ENCODE measurements around the gene HSPA4. TPM values are rescaled to one million over a fixed set of nuclear protein-coding genes. Genes with fewer than 3 reads are reported as not detected.

Gene HSPA4
- total and polyA plus RNA-seq, 2 donors (not counting 1 experiment from before 2014, with no cell fraction given): 18.1 to 95.0 TPM

- DNase-seq (peak; percentile 67), ATAC-seq (ENCODE audit: low read depth) (peak; percentile 32)
- Histone ChIP-seq H3K9ac (ENCODE audit: low read length) (no peak overlapping the region), H3K27ac (ENCODE audit: low read length in 2 of 2) (peak overlapping the region; percentile 42 to 93), H3K4me3 (ENCODE audit: control extremely low read depth in 1 of 5, extremely low read depth in 1 of 5, insufficient read depth in 1 of 5, low read depth in 2 of 5, low read length in 4 of 5) (no peak overlapping the region), H3K27me3 (replicated peaks in 1 of 4; ENCODE audit: control extremely low read depth in 1 of 4, control insufficient read depth in 3 of 4, insufficient read depth in 4 of 4, low read length in 3 of 4) (no peaks in the 10 kb centered on the region), H3K9me3 (ENCODE audit: control extremely low read depth in 1 of 3, control insufficient read depth in 2 of 3, insufficient read depth in 1 of 3, low read length in 2 of 3) (no peaks in the 10 kb centered on the region), H2AFZ (ENCODE audit: insufficient read depth, low read depth, low read length, poor library complexity, severe bottlenecking) (peak overlapping the region; percentile 29), H3K4me2 (replicated peaks; ENCODE audit: low read depth, low read length, poor library complexity, severe bottlenecking) (peak overlapping the region; percentile 57), H4K20me1 (ENCODE audit: control insufficient read depth, insufficient read depth, low read length, poor library complexity, severe bottlenecking) (no peaks in the 10 kb centered on the region), H3K79me2 (ENCODE audit: control insufficient read depth, insufficient read depth, low read length) (peaks cover 4% of the 10 kb centered on the region), H3K4me1 (ENCODE audit: control insufficient read depth in 2 of 2, insufficient read depth in 2 of 2, low read length in 2 of 2) (peaks cover 64 to 67% of the 10 kb centered on the region in 2 donors), H3K36me3 (replicated peaks in 1 of 2; ENCODE audit: control extremely low read depth in 1 of 2, control insufficient read depth in 1 of 2, extremely low read depth in 1 of 2, insufficient read depth in 2 of 2, low read length in 1 of 2) (peaks cover 4 to 11% of the 10 kb centered on the region in 2 experiments)
- no peaks in the 10 kb centered on the region for H3K9me3 Mint-ChIP-seq (ENCODE audit: insufficient read depth)
- peak overlapping the region; percentile 70 for H3K4me3 Mint-ChIP-seq
- POLR2A ChIA-PET: interaction anchor here (0.6 to 0.7 kb wide), 3 partner anchors 75 to 142 kb away, joined by 4 to 7 read pairs (median 5); no protein-coding TSS in a partner anchor
- H3K4me1 Mint-ChIP-seq: peaks cover 72% of the 10 kb centered on the region
- no peaks in the 10 kb centered on the region for H3K27me3 Mint-ChIP-seq
- TF ChIP-seq EZH2 (IDR thresholded peaks at IDR 0.05; ENCODE audit: borderline replicate concordance, insufficient read depth, low read depth, low read length, poor library complexity, severe bottlenecking) (no peak), CTCF (IDR thresholded peaks at IDR 0.05) (no peak)
- CTCF ChIA-PET: no interaction called here
- peak overlapping the region; percentile 91 for H3K27ac Mint-ChIP-seq
- intact Hi-C loops (cut with micrococcal nuclease): no loop called here
- WGBS (ENCODE audit: insufficient coverage): 0% methylated on average over 3 of the region's 13 CpGs
Measured at GRCh38 chr5:133108481-133108921, 56.7 kb downstream of the HSPA4 start.

GRCh38 chr5:133109655-133110483 is 58.1 kb downstream of the HSPA4 start:
- no peak for TF ChIP-seq EZH2 (IDR thresholded peaks at IDR 0.05; ENCODE audit: borderline replicate concordance, insufficient read depth, low read depth, low read length, poor library complexity, severe bottlenecking)
- TF ChIP-seq CTCF (IDR thresholded peaks at IDR 0.05): no peak
- Mint-ChIP-seq H3K27me3 (no peaks in the 10 kb centered on the region), H3K9me3 (ENCODE audit: insufficient read depth) (no peaks in the 10 kb centered on the region), H3K27ac (peak overlapping the region; percentile 83), H3K4me3 (no peak overlapping the region), H3K4me1 (peaks cover 68% of the 10 kb centered on the region)
- Histone ChIP-seq H3K9ac (ENCODE audit: low read length) (no peak overlapping the region), H3K4me1 (ENCODE audit: control insufficient read depth in 2 of 2, insufficient read depth in 2 of 2, low read length in 2 of 2) (peaks cover 50 to 54% of the 10 kb centered on the region in 2 donors), H3K36me3 (replicated peaks in 1 of 2; ENCODE audit: control extremely low read depth in 1 of 2, control insufficient read depth in 1 of 2, extremely low read depth in 1 of 2, insufficient read depth in 2 of 2, low read length in 1 of 2) (peaks cover under 1 to 4% of the 10 kb centered on the region in 2 experiments), H2AFZ (ENCODE audit: insufficient read depth, low read depth, low read length, poor library complexity, severe bottlenecking) (no peak overlapping the region), H3K27ac (ENCODE audit: low read length in 2 of 2) (no peak overlapping the region), H3K4me2 (replicated peaks; ENCODE audit: low read depth, low read length, poor library complexity, severe bottlenecking) (no peak overlapping the region), H3K79me2 (ENCODE audit: control insufficient read depth, insufficient read depth, low read length) (peaks cover 4% of the 10 kb centered on the region), H3K27me3 (replicated peaks in 1 of 4; ENCODE audit: control extremely low read depth in 1 of 4, control insufficient read depth in 3 of 4, insufficient read depth in 4 of 4, low read length in 3 of 4) (no peaks in the 10 kb centered on the region), H4K20me1 (ENCODE audit: control insufficient read depth, insufficient read depth, low read length, poor library complexity, severe bottlenecking) (no peaks in the 10 kb centered on the region), H3K9me3 (ENCODE audit: control extremely low read depth in 1 of 3, control insufficient read depth in 2 of 3, insufficient read depth in 1 of 3, low read length in 2 of 3) (no peaks in the 10 kb centered on the region), H3K4me3 (ENCODE audit: control extremely low read depth in 1 of 5, extremely low read depth in 1 of 5, insufficient read depth in 1 of 5, low read depth in 2 of 5, low read length in 4 of 5) (no peak overlapping the region)
- POLR2A ChIA-PET: no interaction called here
- DNase-seq (no peak), ATAC-seq (ENCODE audit: low read depth) (no peak)
- WGBS (ENCODE audit: insufficient coverage): 100% methylated on average over 1 of the region's 6 CpGs
- CTCF ChIA-PET: interaction anchor here (0.6 to 2.5 kb wide), 17 partner anchors 22 to 1713 kb away, joined by 3 to 16 read pairs (median 3); partner anchors contain the start of gene SHROOM1
- intact Hi-C loops (cut with micrococcal nuclease): loop anchor here (5.0 to 10.0 kb wide), 3 partner anchors 312 to 1035 kb away; partner anchors contain the start of gene FSTL4

All from B cell (primary cell).